OCI-LY1 (cell line): ENCODE measurements around the gene CNTNAP2.

Experiments used
- EZH2 ChIP-seq: fragments of 200-600 bp; sonication (generic), shearing (Covaris generic); IDR thresholded peaks from 2 replicates; pipeline ENCODE4 v1.8.0; 2017; ENCODE audit warnings: borderline replicate concordance, mixed run types, mild to moderate bottlenecking, antibody characterized with exemption, low read length, moderate library complexity, mixed read lengths
- TF ChIP-seq, protein P1 (sequence below): fragments of 200-600 bp; sonication (generic), shearing (Covaris generic); IDR thresholded peaks from 2 replicates; pipeline ENCODE4 v1.5.1; 2017; ENCODE audit warnings: mild to moderate bottlenecking, antibody characterized with exemption, low read length, moderate library complexity, mixed read lengths

DNA sequence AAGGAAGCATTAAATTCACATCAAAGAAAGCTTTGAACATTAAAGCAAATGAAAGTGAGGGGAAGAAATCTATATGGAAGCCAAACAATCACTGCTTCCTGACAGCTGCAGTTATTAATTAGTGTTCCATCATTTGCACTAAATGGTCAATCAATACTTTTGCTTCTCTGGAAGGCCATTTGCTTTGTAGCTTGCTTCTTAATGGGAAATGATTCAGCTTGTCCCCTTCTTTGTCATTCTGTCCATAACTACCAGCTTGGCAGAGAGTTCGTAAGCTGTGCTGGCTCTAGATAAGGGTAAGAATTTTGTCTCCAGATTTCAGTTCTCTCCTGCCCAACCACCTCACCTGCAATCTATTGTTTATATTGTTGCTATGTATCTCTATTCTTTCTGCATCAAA lies 596.6 kb downstream of the CNTNAP2 start:
- TF ChIP-seq, protein P1, sequence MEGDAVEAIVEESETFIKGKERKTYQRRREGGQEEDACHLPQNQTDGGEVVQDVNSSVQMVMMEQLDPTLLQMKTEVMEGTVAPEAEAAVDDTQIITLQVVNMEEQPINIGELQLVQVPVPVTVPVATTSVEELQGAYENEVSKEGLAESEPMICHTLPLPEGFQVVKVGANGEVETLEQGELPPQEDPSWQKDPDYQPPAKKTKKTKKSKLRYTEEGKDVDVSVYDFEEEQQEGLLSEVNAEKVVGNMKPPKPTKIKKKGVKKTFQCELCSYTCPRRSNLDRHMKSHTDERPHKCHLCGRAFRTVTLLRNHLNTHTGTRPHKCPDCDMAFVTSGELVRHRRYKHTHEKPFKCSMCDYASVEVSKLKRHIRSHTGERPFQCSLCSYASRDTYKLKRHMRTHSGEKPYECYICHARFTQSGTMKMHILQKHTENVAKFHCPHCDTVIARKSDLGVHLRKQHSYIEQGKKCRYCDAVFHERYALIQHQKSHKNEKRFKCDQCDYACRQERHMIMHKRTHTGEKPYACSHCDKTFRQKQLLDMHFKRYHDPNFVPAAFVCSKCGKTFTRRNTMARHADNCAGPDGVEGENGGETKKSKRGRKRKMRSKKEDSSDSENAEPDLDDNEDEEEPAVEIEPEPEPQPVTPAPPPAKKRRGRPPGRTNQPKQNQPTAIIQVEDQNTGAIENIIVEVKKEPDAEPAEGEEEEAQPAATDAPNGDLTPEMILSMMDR = no peak
- TF ChIP-seq EZH2 = no peak
